HepG2 (cell line): ENCODE measurements around the gene MTX1. TPM values are rescaled to one million over a fixed set of nuclear protein-coding genes. Genes with fewer than 3 reads are reported as not detected.

Experiments
- CBFB ChIP-seq: sonication (generic); formaldehyde crosslinking; IDR thresholded peaks from 2 replicates; pipeline ENCODE4 v1.4.0; 2020; ENCODE audit warnings: missing genetic modification reagents
- DNMT3B ChIP-seq: conservative IDR thresholded peaks from 2 replicates; pipeline ENCODE4 v1.6.1; 2016; ENCODE audit warnings: missing biosample characterization, control low read depth
- ERF ChIP-seq: IDR thresholded peaks from 2 replicates; pipeline ENCODE4 v1.6.1; 2018; ENCODE audit warnings: missing biosample characterization, missing genetic modification reagents
- ETV5 ChIP-seq: IDR thresholded peaks from 2 replicates; pipeline ENCODE4 v1.6.1; 2018; ENCODE audit warnings: missing biosample characterization, missing genetic modification reagents, inconsistent platforms, borderline replicate concordance
- GZF1 ChIP-seq: sonication (generic); formaldehyde crosslinking; IDR thresholded peaks from 2 replicates; pipeline ENCODE4 v1.5.1; 2020; ENCODE audit warnings: mild to moderate bottlenecking, missing genetic modification reagents
- HDAC1 ChIP-seq: sonication (generic); formaldehyde crosslinking; IDR thresholded peaks from 2 replicates; pipeline ENCODE4 v1.5.1; 2020; ENCODE audit warnings: mild to moderate bottlenecking, missing genetic modification reagents
- HDAC2 ChIP-seq: sonication (generic); formaldehyde crosslinking; IDR thresholded peaks from 2 replicates; pipeline ENCODE4 v1.4.0; 2020; ENCODE audit warnings: missing genetic modification reagents
- KDM5B ChIP-seq: sonication (generic); formaldehyde crosslinking; IDR thresholded peaks from 2 replicates; pipeline ENCODE4 v1.4.0; 2020; ENCODE audit warnings: missing genetic modification reagents, mild to moderate bottlenecking, borderline replicate concordance
- KMT2B ChIP-seq: IDR thresholded peaks from 2 replicates; pipeline ENCODE4 v1.6.1; 2016; ENCODE audit warnings: missing genetic modification reagents, missing compliant biosample characterization
- MIER3 ChIP-seq: IDR thresholded peaks from 2 replicates; pipeline ENCODE4 v1.6.1; 2016; ENCODE audit warnings: missing compliant biosample characterization, borderline replicate concordance
- RARA ChIP-seq: IDR thresholded peaks from 2 replicates; pipeline ENCODE4 v1.6.1; 2016; ENCODE audit warnings: missing genetic modification reagents, missing compliant biosample characterization
- SIN3A ChIP-seq: IDR thresholded peaks from 2 replicates; pipeline ENCODE4 v1.6.1; 2011; ENCODE audit warnings: low read depth, mild to moderate bottlenecking, control low read depth, low read length, borderline replicate concordance
- SNAPC5 ChIP-seq: sonication (generic); formaldehyde crosslinking; IDR thresholded peaks from 2 replicates; pipeline ENCODE4 v1.8.1; 2023; ENCODE audit warnings: mild to moderate bottlenecking, missing genetic modification reagents, borderline replicate concordance
- SP2 ChIP-seq: sonication (generic); formaldehyde crosslinking; IDR thresholded peaks from 2 replicates; pipeline ENCODE4 v1.5.1; 2020; ENCODE audit warnings: mild to moderate bottlenecking, missing genetic modification reagents
- SP4 ChIP-seq: sonication (generic); formaldehyde crosslinking; IDR thresholded peaks from 2 replicates; pipeline ENCODE4 v1.8.1; 2023; ENCODE audit warnings: mild to moderate bottlenecking, missing genetic modification reagents
- SYNCRIP ChIP-seq: fragments of 200-400 bp; formaldehyde crosslinking; IDR thresholded peaks from 2 replicates; pipeline ENCODE4 v1.6.1; 2018; ENCODE audit warnings: mild to moderate bottlenecking, low read depth, low read length; ENCODE audit not compliant: insufficient read depth
- TGIF2 ChIP-seq: IDR thresholded peaks from 2 replicates; pipeline ENCODE4 v1.6.1; 2016; ENCODE audit warnings: control low read depth, missing compliant biosample characterization
- THAP9 ChIP-seq: sonication (generic); formaldehyde crosslinking; IDR thresholded peaks from 2 replicates; pipeline ENCODE4; 2020; ENCODE audit warnings: missing genetic modification reagents, mild to moderate bottlenecking, borderline replicate concordance
- TMF1 ChIP-seq: sonication (generic); formaldehyde crosslinking; IDR thresholded peaks from 2 replicates; pipeline ENCODE4 v1.8.1; 2022; ENCODE audit warnings: low read depth, missing genetic modification reagents
- ZGPAT ChIP-seq: IDR thresholded peaks from 2 replicates; pipeline ENCODE4 v1.6.1; 2016; ENCODE audit warnings: mild to moderate bottlenecking
- ZMYM3 ChIP-seq: sonication (generic); formaldehyde crosslinking; IDR thresholded peaks from 2 replicates; pipeline ENCODE4 v1.5.1; 2020; ENCODE audit warnings: mild to moderate bottlenecking, missing genetic modification reagents
- ZNF337 ChIP-seq: sonication (generic); formaldehyde crosslinking; IDR thresholded peaks from 2 replicates; pipeline ENCODE4 v1.5.1; 2020; ENCODE audit warnings: missing genetic modification reagents, low read depth, mild to moderate bottlenecking, borderline replicate concordance
- ZNF441 ChIP-seq: sonication (generic); formaldehyde crosslinking; IDR thresholded peaks from 2 replicates; pipeline ENCODE4 v1.7.0; 2021; ENCODE audit warnings: missing genetic modification reagents, borderline replicate concordance
- ZNF451 ChIP-seq: sonication (generic); formaldehyde crosslinking; IDR thresholded peaks from 2 replicates; pipeline ENCODE4 v1.5.0; 2020; ENCODE audit warnings: mild to moderate bottlenecking, missing genetic modification reagents
- ZNF598 ChIP-seq: sonication (generic); formaldehyde crosslinking; IDR thresholded peaks from 2 replicates; pipeline ENCODE4 v1.5.1; 2020; ENCODE audit warnings: mild to moderate bottlenecking, missing genetic modification reagents, borderline replicate concordance
- ZNF746 ChIP-seq: sonication (generic); formaldehyde crosslinking; IDR thresholded peaks from 2 replicates; pipeline ENCODE4 v1.8.0; 2022; ENCODE audit warnings: mild to moderate bottlenecking, missing genetic modification reagents
- ZNF782 ChIP-seq: sonication (generic); formaldehyde crosslinking; IDR thresholded peaks from 2 replicates; pipeline ENCODE4 v1.4.0; 2020; ENCODE audit warnings: missing genetic modification reagents, mild to moderate bottlenecking, borderline replicate concordance
- polyA plus RNA-seq, 8 experiments: library from polyadenylated mRNA; depleted of rRNA in 3 of 8; stranded (reverse) in 7 of 8; unstranded in 1 of 8; fragments of >200 nt; fragmentation: Illumina TruSeq in 4 of 8; extraction: Trizol in 4 of 8; gene quantifications; 2 replicates each; pipeline versions ENCODE4 v1.2.1 to v1.2.3, GENCODE V29; 2011 to 2016; ENCODE audit warnings: low read depth in 4 of 8, missing spikeins in 1 of 8, mixed read lengths in 1 of 8; ENCODE audit not compliant: insufficient read depth in 1 of 8
- total RNA-seq, 5 experiments: library from RNA; depleted of rRNA; stranded (reverse); fragments of >200 nt; fragmentation: Illumina TruSeq; extraction: Trizol; gene quantifications; 2 replicates each; pipeline ENCODE4 v1.2.3, GENCODE V29; 2016; ENCODE audit warnings: low read depth in 1 of 5

MTX1 gene
- total and polyA plus RNA-seq, 2 of the 13 experiments (the other 11 are each of a cell fraction or from before 2014, with no cell fraction given) = 64.5 to 72.6 TPM

- TF ChIP-seq SNAPC5 (CRISPR knock-in tag) = no peak
- 0 out of 2 replicates have a peak, but pooled peaks have one; percentile 9 for TF ChIP-seq MIER3
- no peak for TF ChIP-seq GZF1 (CRISPR knock-in tag)
- TF ChIP-seq KDM5B (CRISPR knock-in tag) = peak; percentile 42; the same call in 1 of the 2 replicates
- 0 out of 2 replicates have a peak, but pooled peaks have one; percentile 12 for TF ChIP-seq ZNF441 (CRISPR knock-in tag)
- TF ChIP-seq ZGPAT (CRISPR knock-in tag) = peak; percentile 68; the same call in 1 of the 2 replicates
- TF ChIP-seq SP2 (CRISPR knock-in tag) = peak; percentile 75
- TF ChIP-seq CBFB (CRISPR knock-in tag) = 0 out of 2 replicates have a peak, but pooled peaks have one; percentile 26
- no peak for TF ChIP-seq DNMT3B
- TF ChIP-seq ETV5 = no peak
- peak; percentile 64; the same call in 1 of the 2 replicates for TF ChIP-seq TGIF2 (CRISPR knock-in tag)
- peak; percentile 58; the same call in 1 of the 2 replicates for TF ChIP-seq ERF (CRISPR knock-in tag)
- no peak for TF ChIP-seq ZMYM3
- no peak for TF ChIP-seq SYNCRIP
- peak; percentile 68 for TF ChIP-seq ZNF746 (CRISPR knock-in tag)
- TF ChIP-seq ZNF451 (CRISPR knock-in tag) = no peak
- peak; percentile 48; the same call in 1 of the 2 replicates for TF ChIP-seq ZNF782 (CRISPR knock-in tag)
- no peak for TF ChIP-seq KMT2B (CRISPR knock-in tag)
- TF ChIP-seq ZNF337 (CRISPR knock-in tag) = no peak
- TF ChIP-seq ZNF598 (CRISPR knock-in tag) = peak; percentile 57; the same call in 1 of the 2 replicates
- TF ChIP-seq HDAC1 (CRISPR knock-in tag) = peak; percentile 84
- TF ChIP-seq HDAC2 (CRISPR knock-in tag) = 0 out of 2 replicates have a peak, but pooled peaks have one; percentile 13
- peak; percentile 39; the same call in 1 of the 2 replicates for TF ChIP-seq RARA (CRISPR knock-in tag)
- peak; percentile 44; the same call in 1 of the 2 replicates for TF ChIP-seq SP4 (CRISPR knock-in tag)
- 0 out of 2 replicates have a peak, but pooled peaks have one; percentile 58 for TF ChIP-seq TMF1 (CRISPR knock-in tag)
- TF ChIP-seq THAP9 (CRISPR knock-in tag) = peak; percentile 68; the same call in 1 of the 2 replicates
- peak; percentile 72; the same call in 1 of the 2 replicates for TF ChIP-seq SIN3A
These were observed at the start of gene MTX1 (continued) for GRCh38 chr1:155208541-155209311.
